HG03558 (cell line): ENCODE measurements around the gene CABYR.
A peak's percentile ranks its signal among the peaks of the same experiment; 100 is the strongest.

ENCODE experiments used
- ATAC-seq: cut with Tn5 transposase; IDR thresholded peaks from one replicate; pipeline ENCODE4 v1.9.1; 2021; ENCODE audit warnings: moderate number of reproducible peaks; ENCODE audit not compliant: unreplicated experiment; ENCODE audit errors: extremely low read depth

CABYR gene

DNA sequence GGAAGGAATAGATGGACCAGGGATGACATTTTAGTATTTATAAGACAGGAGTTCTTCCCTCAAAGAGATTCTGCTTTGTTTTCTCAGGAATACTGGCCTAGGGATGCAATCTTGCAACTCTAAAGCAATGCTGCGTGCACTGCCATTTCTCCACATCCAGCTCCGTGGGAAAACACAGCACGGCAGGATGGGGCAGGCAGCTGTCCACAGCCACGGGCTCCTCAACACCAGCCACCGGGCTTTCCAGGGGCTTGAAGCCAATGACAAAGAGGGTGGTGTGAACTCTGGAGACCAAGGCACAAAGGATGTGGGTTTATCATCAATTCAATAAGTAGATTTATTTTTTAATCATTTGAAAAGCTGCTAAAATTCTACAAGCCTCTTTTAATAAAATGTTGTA lies 49.3 kb downstream of the CABYR start:
- no peak for ATAC-seq

DNA sequence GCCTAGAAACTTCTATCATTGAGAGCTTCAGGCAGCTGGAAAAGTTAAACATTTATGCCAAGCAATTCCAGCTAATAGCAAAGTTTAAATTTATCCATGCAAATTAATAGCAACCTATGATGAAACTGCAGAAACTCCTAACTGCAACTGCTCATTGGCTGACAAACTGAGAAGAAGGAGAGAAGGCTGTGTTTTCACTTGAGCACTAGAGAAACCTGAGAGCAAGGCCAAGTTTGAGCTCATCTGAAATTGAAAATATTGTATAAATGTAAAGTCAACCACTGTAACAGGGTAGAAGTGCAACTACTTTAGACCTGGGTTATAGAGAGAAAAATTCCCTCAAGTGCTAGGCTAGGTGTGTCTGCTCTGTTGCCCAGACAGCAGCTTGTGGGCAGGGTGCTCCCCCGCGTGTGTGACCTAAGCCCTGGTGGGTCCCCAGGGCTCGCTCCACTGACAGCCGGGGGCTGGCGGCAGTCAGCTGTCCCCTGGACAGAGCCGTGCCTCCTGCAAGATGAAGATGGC lies 50.2 kb downstream of the CABYR start:
- ATAC-seq = peak; percentile 58

DNA sequence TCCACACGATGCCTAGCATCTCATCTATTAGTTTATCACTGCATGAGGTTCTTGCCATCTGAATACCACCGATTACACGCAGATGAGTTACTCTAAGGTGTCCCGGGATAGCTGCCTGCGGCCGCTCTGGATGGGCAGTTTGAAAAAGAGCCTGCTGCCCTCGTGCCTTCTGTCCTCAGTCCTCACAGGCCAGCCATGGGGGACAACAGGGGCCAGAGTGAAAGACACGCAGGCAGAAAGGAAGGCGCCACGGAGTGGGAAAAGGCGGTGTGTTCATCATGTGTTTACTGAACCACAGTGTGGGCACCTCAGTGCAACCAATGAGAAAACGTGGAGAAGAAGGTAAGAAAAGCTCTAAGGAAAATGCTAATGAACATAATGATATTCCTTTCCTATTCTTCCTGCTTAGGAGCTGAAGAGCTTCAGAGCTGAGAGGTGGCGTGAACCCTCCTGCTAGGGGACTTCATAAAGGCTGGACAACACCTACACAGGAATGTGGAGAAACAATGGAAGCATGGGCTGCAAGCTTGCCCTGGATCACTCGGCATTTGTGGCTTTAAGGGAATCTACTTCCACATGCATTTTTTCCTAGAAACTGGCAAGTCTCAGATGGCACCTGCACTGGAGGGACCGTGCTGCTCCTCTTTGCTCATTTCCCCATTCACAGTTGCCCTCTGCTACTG lies 50.9 kb downstream of the CABYR start:
- no peak for ATAC-seq

DNA sequence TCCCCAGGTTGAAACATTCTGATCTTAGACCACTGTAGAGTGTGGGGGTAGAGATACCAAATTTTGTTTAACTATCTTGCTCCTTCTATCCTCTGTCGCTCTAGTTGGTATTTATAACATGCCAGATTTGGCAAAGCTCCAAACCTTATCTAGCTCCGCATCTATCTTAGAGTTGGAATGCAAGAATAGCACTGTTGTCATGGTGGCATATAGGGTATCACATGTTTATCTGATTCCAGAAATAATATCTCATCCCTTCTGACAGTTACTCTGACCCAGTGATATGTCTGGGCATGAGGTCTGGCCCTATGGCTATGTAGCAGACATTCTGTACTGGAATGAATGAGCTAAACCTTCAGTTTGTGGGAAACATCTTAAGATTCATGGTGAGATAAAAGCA lies 51.7 kb downstream of the CABYR start:
- ATAC-seq = no peak

DNA sequence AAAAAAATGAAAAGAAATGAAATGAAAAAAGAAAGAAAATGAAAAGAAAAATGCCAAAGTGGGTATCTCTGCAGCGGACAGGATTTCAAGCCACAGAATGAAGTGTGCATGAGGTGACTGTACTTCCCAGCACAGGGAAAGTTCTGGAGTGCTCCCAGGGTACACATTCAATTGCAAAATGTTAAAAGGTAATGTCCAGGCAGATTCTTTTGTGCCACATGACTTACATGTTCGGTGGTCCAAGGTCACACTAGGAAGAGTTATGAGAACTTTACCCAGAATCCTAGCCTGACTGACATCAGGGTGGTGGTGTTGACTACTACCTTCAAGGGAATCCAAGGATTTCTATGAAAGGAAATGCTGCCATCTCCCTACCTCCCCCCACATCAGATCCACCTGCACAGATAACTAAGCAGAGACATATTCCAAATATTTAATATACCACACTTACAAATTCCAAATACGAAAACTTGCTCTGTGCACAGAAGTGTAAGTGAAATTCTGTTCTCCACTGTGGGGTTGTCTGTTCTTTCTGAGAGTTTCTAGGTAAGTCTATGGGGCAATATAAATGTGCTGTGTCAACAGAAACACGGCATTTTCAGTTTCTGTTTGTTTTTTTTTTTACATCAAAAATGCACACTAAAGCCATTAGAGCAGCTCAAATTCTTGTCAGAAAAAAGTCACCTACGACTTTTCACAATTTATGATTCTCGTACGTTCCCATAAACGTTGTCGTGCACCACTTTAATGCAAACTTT lies 56.6 kb downstream of the CABYR start:
- ATAC-seq = no peak

DNA sequence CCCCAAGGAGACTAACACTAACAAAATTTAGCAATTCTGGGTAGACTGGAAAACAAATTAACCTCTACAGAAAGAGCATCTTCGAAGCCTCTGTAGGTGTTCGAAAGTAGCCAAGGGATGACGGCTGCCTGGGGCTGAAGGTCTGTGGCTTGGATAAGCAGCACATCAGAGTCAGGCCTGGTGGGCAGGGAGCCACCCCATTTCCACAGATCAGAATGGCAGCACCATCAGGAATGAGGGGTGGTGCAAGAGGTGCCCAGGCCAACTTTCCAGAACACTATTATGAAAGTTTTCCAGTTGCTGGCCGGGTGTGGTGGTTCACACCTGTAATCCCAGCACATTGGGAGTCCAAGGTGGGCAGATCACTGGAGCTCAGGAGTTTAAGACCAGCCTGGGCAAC lies 57.9 kb downstream of the CABYR start:
- ATAC-seq = no peak

DNA sequence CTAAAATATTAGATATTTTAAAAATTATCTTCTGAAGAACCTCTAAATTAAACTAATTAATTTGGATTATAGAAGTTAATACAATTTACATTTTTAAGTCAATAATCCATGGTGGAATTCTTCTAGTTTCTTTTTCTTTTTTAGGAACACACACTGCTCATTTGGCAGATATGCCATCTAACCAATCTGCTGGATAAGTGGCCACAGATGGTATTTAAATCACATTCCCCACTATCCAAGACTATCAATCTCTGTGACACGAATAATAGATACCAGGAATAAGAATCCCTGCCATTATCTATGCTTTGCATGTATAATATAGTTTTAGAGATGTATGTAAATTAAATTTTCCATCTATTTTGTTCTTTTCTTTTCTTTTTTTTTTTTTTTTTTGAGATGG lies 58.5 kb downstream of the CABYR start:
- ATAC-seq = no peak

DNA sequence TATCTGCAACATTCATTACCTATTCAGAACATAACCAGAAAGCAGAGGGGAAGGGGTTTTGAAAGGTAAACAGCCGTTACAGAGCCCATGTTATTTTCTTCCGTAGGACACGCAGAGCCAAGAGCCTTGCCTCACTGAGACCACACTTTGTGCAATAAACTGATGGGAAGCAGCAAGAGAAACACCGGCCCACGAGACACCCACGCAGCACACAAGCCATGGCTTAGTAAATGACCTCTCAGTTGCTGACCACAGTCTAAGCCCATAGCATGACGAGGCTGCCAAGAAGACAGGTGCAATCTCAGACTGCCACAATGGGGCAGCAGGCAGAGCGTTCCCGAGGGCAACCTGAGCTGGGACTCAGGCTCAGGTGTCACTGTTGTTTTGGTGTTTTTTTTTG lies 59.6 kb downstream of the CABYR start:
- ATAC-seq = no peak

DNA sequence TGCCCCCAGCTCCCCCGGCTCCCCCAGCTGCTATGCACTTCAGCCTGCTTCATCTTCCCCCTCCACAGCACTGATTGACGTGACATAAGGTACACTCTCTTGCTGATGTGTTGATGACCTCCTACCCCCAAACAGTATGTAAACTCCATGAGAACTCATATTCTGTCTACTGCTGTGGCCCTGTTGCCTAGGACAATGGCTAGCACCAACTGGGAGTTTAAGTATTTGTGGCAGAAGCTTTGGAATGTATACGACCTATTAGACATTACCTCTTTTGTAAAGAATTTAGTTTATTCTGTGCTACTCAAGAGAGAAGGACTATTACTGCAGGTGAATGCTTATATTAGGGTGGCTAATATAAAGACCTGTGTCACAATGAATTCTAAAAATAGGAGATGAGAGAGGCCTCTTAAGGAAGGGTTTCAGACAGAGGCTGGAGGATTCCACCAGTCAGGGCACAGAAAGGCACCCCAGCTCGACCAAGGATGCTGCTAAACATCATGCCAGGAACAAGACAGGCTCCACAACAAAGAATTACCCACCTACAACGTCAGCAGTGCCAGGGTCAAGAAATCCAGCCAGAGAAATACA lies 60.6 kb downstream of the CABYR start:
- ATAC-seq = no peak

DNA sequence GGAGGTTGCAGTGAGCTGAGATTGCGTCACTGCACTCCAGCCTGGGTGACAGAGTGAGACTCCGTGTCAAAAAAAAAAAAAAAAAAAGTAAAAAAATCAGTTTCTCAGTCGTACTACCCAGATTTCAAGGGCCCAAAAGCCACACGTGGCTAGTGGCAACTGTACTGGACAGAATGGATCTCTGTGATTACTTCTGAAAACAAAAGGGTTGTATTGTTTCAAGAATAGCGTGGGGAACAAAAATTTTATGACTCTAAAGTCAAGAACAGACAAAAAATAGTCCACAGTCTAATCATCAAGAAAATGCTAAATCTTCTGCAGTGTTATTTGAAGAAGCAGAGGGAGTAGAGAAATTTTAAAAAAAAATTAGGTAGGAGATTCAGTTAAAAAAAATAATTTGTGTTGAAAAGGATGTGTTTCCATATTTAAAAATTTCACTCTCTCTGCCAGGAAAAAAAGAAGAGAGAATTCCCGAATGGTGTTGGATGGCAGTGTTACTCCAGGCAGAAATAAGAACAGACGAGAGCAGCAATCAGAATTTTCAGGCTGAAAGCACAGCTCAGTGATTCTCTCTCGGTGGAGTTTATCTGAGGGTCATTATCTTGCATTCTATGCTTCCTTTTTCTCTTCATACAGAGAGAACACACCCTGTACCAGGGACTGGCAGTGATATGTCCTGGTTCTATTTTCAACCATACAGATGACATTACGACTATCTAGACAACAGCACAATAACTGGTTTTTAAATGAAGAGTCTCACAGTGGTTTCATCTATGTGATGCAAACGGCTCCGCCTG lies 61.8 kb downstream of the CABYR start:
- no peak for ATAC-seq

DNA sequence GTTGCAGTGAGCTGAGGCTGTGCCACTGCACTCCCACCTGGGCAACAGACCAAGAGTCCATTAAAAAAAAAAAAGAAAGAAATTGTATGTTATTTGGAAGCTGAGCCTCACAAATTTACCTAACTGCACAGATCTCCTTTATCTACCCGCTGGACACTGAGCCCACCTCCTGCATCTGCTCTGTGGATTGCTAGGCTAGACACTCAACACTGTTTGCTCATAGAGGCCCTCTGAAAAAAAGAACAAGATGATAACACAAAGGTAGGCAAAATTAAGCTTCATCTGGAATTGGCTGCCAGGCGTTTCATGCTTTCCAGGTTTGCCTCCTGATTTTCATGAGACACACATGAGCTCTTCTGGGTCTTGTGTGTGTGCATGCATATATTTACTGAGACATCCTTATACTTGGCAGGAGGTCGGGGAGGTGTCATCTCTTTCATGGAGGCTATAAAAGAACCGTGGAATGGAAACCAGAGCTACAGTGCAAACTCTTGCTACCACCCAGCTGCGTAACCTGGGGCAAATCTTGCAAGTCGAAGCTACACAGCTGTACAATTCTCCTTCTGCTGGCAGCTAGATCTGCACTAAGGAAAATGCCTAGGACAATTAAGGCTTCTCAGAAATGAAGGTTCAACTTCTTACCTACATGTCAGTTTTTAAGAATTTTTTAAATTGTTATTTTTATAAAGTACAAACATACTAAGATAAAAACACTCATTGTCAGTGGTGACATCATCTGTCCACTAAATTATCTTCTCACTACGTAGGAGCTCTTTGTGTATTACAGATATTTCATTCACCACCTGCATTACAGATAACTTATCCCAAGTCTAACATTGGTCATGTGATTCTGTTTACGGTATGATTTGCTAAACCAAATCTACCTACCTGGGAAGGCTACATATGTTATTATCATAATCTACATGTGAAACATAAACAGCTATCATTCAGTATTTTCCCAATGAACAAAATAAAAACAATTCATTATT lies 63.1 kb downstream of the CABYR start:
- no peak for ATAC-seq

DNA sequence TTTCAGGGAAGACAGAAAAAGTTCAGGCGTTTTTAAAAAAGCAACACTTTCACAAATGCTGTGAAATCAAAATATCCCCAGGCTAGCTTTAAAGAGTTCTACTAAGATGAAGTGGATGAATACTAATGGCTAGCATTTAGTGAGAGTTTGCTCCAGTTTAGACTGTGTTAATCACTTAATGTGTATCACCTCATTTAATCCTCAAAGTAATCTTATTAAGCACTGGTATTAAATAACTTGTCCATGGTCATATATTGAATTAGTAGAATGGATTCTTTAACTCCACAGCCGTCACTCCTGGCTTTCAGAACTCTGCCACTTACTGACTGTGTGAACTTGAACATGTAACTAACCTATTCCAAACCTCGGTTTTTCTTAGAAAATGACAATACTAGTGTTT lies 66.0 kb downstream of the CABYR start:
- no peak for ATAC-seq

DNA sequence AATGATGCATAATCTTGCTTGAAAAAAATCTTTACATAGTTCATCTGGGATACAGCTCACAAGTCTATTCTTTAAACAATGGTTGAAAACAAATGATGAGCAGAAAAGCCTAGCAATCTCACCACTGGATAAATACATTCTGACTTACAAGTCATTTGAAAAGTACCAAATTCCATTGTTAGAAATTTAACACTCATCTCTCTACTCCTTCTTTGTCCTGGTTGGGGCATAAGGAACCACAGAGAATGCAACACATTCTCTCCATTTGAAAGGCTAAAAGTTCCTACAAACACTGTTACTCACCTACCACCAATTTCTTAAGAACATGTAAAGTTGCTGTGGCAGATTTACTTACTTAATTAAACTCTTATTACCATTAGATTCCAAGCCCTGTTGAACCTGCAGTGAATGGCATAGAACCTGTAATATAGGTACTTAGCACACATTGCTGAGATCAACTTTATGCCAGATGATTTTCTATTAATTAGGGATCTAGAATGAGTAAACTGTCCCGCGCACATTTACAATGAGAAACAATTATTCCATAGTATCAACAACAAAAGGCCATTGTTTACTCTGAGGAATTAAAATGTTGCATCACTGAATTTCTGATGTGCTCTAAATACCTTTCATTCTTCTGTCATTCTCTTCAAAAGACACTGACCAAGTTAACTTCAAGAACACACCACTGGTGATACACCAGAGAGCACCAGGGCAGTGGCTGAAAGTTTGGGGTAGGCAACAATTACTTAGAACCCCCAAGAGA lies 69.6 kb downstream of the CABYR start:
- no peak for ATAC-seq

DNA sequence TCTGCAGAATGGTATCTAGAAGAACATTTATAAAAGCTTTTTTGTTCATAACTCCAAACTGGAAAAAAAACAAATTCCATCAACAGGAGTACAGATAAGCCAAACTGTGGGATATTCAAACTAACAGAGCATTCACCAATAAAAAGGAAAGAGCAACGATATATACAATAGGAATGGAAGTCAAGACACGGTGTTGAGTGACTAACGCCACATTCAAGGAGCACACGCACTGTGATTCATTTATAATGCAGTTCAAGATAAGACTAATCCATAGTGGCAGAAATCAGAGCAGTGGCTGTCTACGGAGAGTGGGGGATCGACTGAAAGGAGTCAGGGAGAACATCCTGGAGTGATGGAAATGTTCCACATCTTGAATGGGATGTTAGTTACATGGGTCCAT lies 70.7 kb downstream of the CABYR start:
- no peak for ATAC-seq
